Cerebellar nuclear complex (tissue), 1 donor: Measurements from ENCODE around the gene WNT7A.
"Not testable (repeated sequence)": the region's sequence is repeated elsewhere in the genome, so short reads cannot be mapped to it uniquely, and the experiment has no call there.

Experiments
- DNase-seq, 2 experiments: peaks; one replicate each; lab custom pipeline; 2025; lab: John Stamatoyannopoulos, UW

Gene WNT7A

DNA sequence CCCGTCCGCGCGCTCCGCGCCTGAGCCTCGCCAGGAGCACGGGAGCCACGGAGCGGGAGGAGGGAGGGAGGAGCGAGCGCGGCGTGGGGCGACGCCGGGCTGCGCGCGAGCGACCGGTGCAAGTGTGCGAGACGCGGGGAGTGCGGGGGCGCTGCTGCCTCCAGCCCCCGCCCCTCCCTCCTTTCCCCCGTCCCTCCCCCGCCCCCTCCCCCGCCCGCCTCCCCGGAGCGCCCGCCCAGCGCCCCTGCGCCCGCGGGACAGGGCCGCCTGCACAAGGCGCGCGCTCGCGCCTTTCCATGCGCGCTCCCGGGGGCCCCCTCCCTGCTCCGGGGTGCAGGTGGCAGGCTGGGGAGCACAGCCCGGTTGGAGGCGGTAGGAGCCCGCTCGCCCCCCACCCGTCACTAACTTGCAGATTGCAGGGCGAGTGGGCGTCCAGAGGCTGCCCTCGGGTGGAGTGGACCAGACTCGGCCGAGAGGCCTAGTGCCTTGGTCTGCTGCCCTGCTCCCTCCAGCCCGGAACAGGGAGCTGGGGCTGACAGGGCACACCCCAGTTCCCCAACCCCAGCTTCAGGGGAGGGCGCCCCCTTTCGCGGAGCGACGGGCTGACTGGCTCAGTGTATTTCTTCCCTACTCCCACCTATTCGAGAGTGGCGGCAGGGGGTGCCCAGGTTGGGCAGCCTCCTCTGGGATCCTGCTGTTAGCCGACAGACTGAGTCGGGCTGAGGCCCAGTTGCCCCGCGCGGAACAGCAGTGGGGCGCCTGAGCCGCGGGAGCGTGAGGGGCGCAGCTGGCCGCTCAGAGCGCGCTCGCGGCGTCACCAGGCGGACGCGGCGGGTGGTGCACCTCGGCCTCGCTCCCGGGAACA, at the start of gene WNT7A:
Gene WNT7A (minus strand): TSS at position 126 of the 865 bp plus-strand sequence. CDS start 255 bp downstream, outside the sequence.
- no peak for DNase-seq

DNA sequence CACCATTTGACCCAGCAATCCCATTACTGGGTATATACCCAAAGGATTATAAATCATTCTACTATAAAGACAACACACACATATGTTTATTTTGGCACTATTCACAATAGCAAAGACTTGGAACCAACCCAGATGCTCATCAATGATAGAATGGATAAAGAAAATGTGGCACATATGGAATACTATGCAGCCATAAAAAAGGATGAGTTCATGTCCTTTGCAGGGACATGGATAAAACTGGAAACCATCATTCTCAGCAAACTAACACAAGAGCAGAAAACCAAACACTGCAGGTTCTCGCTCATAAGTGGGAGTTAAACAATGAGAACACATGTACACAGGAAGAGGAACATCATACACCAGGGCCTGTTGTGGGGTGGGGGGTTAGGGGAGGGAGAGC, 48.9 kb upstream of the WNT7A start:
- DNase-seq: not testable (repeated sequence)

DNA sequence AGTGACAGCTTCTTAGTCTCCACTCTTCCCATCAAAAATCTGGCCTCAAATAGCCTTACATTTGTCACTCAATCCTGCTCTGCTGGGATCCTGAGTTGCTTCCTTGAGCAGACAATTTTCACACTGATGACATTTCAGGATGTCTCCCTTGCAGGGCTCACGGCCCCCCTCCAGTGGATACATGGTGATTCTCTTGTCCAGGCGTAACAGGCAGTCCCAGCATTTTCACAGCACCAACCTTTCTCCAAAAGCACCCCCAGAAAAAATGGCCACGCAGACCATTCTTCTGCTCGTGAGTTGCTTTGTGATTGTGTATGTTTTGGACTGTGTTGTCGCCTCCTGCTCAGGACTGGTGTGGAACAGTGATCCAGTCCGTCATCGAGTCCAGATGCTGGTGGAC, 47.4 kb upstream of the WNT7A start:
- no peak for DNase-seq

DNA sequence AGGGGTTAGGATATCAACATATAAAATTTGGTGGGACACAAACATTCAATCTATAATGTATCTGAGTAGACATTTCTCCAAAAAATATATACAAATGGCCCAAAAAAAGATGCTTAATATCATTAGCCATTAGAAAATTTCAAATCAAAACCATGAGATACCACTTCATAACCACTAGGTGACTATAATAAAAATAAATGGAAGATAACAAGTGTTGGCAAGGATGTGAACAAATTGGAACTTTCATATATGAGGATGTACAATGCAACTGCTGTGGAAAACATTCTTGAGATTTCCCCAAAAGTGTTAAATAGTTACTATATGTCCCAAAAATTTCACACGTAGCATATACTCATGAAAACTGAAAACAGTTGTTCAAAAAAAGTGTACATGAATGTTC, 36.5 kb upstream of the WNT7A start:
- DNase-seq: no peak

DNA sequence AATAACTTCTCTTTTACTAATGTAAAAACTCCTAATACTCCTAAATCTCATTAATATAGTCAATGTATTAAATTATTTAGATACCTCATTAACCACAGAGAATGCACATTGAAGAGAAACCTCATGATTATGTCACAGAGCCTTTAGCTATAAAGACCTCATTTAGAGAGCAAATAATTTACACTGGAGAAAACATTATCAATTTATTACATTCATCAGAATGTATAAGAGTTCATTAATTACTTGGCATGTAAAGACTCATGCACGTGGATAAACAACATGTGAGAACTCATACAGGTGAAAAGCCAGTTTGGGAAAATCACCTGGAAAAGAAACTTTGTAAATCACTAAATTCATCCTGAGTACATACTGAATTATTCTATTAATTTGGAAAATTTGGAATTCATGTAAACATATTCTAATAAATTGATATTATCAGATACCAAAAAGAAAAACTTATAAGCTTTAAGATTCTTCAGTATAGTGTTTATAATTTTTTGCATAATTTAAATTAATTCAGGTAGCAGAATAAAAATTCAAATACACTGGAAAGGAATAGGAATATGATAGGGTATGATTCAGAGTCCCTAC, 22.9 kb upstream of the WNT7A start:
- DNase-seq: no peak

DNA sequence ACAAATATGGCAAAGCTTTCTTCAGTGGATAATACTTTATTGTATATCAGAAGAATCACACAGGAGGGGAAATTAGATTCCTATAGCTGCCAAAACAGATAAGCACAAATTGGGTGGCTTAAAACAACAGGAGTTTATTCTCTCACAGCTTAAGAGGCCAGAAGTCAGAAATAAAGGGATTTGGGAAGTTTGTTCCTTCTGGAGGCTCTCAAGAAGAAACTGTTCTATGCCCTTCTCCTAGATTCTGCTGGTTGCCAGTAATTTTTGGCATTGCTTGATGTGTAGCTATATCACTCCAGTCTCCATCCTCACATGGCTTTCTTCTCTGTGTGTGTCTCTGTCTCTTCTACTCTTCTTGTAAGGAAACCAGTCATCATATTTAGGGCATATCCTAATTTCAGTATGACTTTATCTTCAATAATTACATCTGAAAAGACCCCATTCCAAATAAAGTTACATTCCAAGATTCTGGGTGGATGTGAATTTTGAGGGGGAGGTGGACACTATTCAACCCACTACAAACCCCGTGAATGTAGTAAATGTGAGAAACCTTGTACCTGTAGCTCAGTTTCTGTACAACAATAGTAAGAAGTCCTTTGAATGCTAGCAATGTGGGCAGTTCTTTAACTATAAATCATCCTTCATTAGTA, 22.2 kb upstream of the WNT7A start:
- DNase-seq: no peak

DNA sequence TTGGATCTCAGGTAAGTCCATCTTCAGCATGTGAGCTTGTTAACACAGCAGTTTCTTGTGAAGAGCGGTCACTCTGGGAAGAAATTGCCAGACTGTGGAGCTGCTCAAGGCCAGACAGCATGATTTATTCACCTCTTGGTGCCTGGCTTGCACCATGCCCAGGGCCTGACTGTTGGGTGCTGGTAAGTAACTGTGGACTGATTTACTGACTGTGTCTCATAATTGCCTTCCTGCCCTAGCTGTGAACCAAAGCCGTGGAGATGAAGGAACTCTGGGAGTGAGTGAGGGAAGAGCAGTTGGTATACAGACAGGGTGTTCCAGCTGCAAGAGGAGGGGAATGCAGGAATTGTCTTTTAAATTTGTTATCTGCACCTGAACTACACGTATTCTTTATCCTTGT, 18.5 kb upstream of the WNT7A start:
- no peak for DNase-seq

DNA sequence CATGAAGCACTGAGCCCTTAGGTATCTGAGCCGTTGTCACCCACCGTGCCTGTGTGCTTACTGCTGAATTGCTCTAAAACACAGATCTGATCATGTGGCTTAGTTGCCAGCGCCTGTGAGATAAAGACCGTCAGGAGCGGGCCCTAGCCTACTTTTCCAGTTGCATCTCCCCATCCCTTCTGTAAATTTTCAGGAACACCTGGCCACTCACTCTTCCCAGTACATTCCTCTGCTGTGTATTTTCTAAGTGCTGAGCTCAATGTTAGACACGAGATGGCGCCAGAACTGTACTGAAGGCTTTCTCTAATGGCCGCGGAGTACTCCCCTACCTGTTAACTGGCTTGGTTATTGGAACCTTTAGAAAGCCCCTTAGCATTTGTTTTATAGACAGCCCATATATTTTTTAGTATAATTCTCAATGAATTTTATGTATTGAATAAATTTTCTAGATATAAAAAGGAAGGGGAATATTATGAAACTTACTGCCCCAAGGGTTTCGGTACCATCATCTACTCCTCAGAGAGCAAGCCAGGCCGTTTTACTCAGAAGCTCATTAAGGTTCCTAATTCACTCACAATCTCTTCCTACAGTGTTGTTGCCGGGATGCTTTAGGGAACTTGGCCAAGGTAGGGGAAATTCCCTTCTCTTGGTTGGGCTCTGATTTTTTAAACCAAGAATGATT, 16.7 kb upstream of the WNT7A start:
- peak in 1 of 2 experiments; percentile 5 for DNase-seq

DNA sequence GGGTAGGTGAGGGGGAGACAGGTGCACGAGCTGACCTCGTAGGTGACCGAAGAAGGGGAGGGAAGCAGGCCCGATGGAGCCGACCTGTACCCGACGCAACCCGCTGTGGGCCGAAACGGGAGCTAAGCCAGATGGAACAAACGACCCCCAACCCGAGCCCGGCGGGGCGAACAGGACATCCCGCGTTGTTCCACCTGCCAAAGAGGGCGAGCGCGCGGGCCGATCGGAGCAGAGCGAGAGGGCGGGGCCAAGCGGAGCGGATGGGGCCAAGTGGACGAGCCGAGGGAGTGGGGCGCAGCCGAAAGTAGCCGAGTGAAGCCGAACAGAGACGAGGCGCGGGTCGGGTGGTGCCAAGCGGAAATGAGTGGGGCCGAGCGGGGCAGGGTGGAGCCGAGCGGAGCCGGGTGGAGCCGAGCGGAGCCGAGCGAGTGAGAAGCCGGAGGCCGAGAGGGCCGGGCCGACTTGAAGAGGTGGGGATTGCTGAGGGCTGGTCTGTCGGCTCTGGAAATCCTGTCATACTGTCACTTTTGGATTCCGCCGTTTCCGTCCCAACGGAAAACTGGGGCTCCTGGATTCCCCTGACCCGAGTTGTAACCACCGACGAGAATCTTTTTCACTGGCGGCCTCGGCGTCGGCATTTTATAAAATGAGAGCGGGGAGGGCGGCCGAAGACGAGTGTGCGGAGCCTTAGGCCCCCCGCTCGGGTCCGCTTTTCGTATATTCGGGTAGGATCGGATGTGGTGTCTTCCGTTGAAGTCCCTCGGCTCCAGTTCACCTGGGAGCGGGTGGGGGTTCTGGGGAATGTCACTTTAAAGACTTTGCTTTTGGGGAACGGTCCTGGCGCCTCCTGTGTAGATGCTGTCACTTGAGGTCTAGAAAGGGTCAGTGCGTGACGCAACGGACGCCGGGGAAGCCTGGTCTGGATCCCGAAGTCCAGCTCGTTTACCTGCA, 15.6 kb upstream of the WNT7A start:
- peak; percentile 59 to 69 for DNase-seq

DNA sequence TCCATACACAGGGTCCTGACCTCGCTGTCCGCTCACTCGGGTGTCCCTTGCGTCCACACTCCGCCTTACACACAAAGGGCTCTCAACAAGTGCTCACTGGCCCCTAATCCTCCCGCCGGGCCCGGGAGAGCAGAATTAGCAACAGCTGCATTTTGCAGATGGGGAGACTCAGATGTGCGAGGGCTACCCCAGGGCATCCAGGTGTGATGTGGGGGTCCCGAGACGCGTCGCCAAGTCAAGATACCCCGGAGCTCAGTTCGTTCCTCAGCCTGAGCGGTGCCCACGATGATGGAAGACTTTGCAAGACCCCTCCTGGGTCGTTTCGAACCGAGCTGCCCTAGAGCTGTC, 14.9 kb upstream of the WNT7A start:
- no peak for DNase-seq

DNA sequence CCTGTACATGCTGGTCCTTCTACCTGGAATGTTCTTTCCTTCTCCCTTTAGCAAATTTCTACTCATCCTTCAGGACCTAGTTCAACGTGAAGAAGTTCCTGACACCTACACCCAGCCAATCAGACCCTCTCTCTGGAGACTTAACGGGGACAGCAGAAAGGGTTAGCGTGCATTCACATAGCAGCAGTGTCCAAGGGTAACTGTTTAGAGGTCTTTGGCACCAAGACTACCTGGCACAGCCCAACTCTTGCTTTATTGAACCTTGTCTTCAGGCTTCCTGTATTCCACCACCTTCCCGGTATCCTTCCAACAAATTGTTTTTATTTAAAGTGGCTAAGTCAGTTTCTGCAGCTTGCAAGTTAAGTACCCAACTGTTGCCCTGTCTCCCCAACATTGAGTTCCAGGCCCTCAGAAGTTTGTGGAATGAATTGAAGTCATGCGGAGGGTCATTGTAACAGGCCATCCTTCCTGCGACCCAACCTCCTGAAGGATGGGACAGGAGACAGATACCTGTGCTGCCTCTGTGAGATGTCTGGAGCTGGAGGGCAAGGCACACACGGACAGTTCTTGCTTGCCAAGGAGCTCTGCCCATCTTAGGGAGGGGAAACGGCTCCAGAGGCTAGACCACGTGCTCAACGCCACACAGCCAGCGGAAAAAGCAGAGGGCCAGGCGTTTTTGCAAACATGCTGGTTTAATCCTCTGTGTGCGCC, 14.4 kb upstream of the WNT7A start:
- DNase-seq: no peak

DNA sequence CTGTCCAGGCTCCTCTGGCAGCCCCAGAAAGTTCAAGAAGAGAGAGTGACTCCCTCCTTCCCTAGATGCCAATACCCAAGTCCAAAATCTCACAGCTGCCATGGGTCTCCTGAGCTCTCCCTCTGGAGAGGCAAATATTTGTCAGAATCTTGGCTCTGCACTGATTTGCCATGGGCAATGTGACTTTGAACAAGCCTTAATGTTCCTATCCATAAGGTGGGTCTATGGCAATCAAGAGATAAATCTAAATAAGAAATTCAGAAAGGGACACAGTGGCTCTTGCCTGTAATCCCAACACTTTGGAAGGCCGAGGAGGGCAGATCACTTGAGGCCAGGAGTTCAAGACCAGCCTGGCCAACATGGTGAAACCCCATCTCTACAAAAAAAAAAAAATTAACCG, 12.4 kb upstream of the WNT7A start:
- DNase-seq: no peak

DNA sequence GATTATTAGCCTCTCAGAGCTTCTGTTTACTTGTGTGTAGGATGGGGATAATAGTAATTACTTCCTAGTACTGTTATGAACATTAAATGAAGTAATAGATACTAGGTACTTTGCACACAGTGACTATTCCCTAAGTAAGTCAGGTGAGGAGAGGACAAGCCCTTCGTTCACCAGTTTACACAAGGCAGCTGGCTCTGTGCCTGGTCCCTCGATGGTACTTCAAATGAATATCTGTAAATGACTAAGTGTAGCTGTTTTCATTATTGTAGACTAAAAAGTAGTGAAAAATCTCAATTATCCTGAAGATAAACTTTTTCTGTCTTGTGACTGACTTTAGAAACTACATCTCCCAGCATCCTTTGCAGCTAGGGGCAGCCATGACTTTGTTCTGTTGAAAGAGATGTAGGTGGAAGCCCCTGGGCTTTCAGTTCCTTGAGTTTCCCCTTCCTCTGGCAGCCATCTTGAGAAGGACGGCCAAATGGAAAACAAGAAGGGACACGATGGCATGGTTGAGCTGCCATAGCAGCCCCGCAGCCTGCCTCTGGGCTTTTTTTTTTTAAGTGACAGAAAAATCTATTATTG, 11.7 kb upstream of the WNT7A start:
- no peak for DNase-seq

DNA sequence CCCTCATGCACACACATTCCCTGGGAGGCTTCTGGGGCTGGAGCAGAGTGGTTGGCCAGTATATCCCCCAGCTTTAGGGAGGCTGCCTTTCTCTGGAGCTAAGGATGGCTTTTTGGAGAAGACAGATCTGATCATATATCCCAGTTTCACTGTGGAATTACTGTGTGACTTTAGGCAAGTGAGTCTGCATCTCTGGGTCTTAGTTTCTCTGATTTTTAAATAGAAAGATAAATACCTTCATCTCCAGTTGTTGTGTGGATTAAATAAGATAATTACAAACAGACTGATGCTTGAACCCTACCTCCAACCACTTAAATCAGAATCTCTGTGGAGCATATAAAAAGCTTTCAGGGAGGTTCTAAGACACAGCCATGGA, 11.1 kb upstream of the WNT7A start:
- DNase-seq: no peak

DNA sequence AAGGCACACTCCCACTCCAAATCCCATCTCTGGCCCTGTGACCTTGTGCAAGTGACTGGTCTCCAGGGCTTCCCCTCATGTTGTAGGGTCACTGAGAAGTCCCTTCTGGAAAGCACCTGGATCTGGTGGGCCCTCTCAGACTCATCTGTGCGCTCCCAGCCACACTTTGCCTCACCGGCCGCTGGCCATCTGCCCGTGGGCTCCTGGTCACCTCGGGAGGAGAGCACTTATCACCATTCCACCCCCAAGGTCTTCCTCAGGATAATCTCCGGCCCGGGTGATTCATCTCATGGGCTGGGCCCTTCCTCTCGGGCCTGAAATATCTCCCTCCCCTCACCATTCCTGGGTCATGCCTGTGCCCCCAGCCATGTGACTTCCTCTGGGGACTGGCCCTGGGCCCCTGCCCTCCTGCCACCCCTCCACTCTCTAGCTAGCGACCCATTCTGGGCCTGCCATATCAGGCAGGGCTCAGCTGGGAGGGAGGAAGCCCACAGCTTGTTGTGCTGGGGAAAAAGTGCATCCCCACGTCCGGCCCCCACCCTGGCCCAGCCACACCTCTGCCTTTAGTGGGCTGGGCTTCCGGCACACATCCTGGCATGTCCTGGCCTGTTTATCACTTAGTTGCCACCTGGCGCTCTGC, 10.6 kb upstream of the WNT7A start:
- DNase-seq: no peak

DNA sequence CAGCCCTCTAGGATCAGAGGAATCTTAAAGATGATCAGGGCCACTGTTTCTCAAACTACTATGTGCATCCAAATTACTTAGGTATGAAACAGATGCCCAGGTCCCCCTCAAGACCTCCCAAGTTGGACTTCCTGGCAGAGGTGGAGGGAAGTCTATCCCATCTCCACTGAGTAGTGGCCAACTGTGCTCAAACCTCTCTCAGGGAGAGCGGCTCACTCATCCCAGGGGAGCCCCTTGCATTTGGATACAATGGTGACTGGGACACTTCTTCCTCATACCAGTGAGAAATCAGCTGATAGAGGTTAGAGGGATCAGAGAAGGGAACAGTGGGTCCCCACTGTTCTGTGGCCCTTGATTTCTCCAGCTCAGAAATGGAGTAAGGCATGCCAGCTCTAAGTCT, 8.7 kb upstream of the WNT7A start:
- DNase-seq: no peak

DNA sequence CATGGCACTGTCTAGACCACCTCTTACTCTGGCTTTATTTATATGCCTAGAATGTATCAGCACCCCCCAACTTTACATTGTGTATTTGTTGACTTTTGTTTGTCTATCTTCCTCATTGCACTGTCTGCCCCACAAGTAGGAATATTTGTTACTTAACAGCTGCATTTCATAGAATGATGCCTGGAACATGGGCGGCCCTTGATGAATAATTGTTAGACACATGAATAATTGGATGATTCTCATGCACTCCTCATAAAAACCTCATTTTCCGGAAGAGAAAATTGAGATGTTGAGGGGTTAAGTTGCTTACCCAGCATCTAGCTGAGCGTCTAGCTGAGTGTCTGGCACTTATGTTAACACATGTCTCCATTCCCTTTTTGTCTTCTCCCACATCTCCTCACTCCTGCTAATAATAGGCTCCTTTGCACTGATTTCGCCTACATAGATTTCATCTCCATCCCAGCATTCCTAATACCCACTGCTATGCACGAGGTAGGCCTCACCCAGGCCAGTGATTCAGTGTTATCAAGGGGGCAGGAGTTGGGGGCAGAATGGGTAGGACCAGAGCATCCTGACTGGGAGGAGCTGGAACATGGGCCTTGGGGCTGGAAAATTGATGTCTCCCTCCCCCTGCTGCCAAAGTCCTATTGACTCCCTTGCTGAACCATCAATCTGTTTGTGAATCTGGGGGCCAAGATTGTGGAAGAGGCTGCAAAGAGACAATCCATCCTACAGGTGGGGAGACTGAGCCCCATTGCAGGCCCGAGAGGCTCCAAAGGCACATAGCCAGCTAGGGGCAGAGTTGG, 7.8 kb upstream of the WNT7A start:
- no peak for DNase-seq

DNA sequence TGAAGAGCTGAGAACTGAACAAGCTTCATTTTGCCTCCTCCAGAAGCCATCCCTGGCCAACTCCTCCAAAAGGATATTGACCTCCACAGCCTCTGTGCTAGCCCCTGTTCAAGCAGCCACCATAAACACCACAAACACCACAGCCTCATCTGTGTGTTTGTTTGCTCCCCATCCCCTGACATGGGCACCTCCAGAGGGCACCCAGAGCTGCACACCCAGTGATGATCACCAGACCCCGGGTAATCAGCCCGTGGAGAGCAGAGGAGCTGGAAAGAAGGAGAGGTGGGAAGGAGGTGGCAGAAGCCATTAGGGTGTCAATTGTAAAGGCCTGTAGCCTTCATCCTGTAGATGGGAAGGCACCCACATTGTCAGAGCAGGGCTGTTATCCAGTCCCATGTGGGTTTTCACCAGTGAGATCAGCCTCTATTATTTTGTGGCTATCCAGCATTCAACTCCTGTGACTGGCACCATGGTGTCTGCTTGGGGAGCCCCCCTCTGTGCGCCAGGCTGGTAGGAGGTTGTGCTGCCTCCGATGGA, 6.8 kb upstream of the WNT7A start:
- no peak for DNase-seq

DNA sequence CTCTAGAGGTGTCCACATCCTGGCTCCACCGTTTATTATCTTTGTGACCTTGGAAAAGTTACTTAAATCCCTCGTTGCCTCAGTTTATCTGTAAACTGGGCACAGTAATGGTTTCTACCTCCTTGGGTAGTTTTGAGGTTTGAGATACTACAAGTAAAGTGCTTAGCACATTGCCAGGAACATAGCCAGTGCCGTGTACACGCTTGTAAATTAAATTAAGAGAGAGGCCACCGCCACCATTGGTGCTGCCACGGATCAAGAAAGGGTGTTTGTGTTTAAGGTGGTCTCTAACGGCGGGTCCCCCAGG, 5.8 kb upstream of the WNT7A start:
- no peak for DNase-seq
